ENCODE measurements around the gene MAPK7.

Gene MAPK7

DNA sequence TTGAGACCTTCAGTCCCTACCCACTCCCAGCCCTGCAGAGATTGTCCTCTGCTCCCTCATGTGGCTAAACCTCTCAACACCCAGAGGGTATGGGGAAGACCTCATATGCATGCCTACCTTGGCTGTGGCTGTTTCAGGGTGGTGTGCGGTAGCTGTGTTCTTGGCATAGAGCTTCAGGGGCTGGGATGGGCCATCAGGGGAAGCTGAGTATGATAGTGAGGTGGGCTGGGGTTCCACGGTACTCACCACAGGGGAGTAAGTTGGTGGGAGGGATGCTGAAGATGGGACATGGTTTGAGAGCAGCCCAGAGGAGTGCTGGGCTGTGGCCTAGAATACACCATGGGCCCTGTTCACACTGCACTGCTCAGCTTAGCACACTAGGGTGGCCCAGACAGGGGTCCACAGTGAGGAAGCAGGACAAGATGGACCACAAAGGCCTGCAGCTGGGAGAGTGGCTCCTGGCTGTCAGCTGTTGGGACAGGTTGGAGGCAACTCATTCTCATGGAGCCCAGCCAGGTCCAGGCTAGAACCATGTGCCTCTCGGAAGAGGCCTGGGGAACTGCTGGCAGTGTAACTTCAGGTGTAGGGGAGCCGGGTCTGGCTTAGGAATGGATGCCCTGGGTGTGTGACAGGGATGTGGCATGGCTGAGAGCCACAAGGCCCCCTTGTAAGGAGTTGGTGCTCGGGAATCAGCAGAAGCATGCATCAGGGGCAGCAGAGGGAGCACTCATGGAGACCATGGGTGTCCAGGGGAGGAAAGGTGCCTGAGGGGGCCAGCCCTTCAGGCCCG, 5.6 kb downstream of the MAPK7 start:
- Histone ChIP-seq H3K9ac (ENCODE audit: low read length) (no peak overlapping the region), H3K27ac (ENCODE audit: low read depth, low read length) (no peak overlapping the region), H3K4me1 (ENCODE audit: control insufficient read depth, insufficient read depth, low read length) (peaks cover 37% of the 10 kb centered on the region), H3K36me3 (ENCODE audit: control insufficient read depth, insufficient read depth, low read length) (peaks cover 64% of the 10 kb centered on the region), H3K27me3 (ENCODE audit: control insufficient read depth, insufficient read depth, low read length) (no peaks in the 10 kb centered on the region), H3K9me3 (ENCODE audit: control insufficient read depth, insufficient read depth, low read depth, low read length) (no peaks in the 10 kb centered on the region), H3K4me3 (ENCODE audit: low read depth, low read length) (no peak overlapping the region)

GRCh38 chr17:19384723-19385391, 6.6 kb downstream of the MAPK7 start:
- H3K27me3 ChIP-seq (ENCODE audit: control insufficient read depth, insufficient read depth, low read length) = no peaks in the 10 kb centered on the region
- H3K36me3 ChIP-seq (ENCODE audit: control insufficient read depth, insufficient read depth, low read length) = peaks cover 58% of the 10 kb centered on the region
- no peaks in the 10 kb centered on the region for H3K9me3 ChIP-seq (ENCODE audit: control insufficient read depth, insufficient read depth, low read depth, low read length)
- peaks cover 31% of the 10 kb centered on the region for H3K4me1 ChIP-seq (ENCODE audit: control insufficient read depth, insufficient read depth, low read length)
- H3K9ac ChIP-seq (ENCODE audit: low read length) = no peak overlapping the region
- H3K27ac ChIP-seq (ENCODE audit: low read depth, low read length) = no peak overlapping the region
- H3K4me3 ChIP-seq (ENCODE audit: low read depth, low read length) = no peak overlapping the region

DNA sequence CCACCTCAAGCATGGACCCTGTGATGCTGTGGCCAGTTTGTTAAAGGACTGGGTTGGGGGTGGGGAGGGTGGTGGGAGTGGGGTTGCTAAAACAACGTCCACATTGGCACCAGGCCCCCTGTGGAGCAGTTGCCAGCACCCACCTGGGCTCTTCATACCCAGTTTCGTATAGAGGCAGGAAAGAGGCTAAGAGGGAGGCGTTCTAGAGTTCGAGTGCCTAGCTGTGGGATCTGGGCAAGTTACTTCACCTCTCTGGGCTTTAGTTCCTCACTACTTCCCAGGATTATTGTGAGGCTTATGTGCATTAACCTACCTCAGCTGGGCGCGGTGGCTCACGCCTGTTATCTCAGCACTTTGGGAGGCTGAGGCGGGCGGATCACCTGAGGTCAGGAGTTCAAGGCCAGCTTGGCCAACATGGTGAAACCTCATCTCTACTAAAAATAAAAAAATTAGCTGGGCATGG, 7.3 kb downstream of the MAPK7 start:
- H3K27ac ChIP-seq (ENCODE audit: low read depth, low read length) = no peak overlapping the region
- peaks cover 33% of the 10 kb centered on the region for H3K4me1 ChIP-seq (ENCODE audit: control insufficient read depth, insufficient read depth, low read length)

GRCh38 chr17:19386051-19386929, 8.0 kb downstream of the MAPK7 start:
- Histone ChIP-seq H3K27me3 (ENCODE audit: control insufficient read depth, insufficient read depth, low read length) (no peaks in the 10 kb centered on the region), H3K36me3 (ENCODE audit: control insufficient read depth, insufficient read depth, low read length) (peaks cover 44% of the 10 kb centered on the region), H3K4me1 (ENCODE audit: control insufficient read depth, insufficient read depth, low read length) (peaks cover 40% of the 10 kb centered on the region), H3K9me3 (ENCODE audit: control insufficient read depth, insufficient read depth, low read depth, low read length) (no peaks in the 10 kb centered on the region), H3K27ac (ENCODE audit: low read depth, low read length) (no peak overlapping the region), H3K9ac (ENCODE audit: low read length) (peak overlapping the region; percentile 47), H3K4me3 (ENCODE audit: low read depth, low read length) (peak overlapping the region; percentile 23; the same call in 1 of the 2 replicates)

More for the DNA sequence above, 7.3 kb downstream of the MAPK7 start:
- Histone ChIP-seq H3K9ac (ENCODE audit: low read length) (no peak overlapping the region), H3K9me3 (ENCODE audit: control insufficient read depth, insufficient read depth, low read depth, low read length) (no peaks in the 10 kb centered on the region), H3K4me3 (ENCODE audit: low read depth, low read length) (no peak overlapping the region), H3K27me3 (ENCODE audit: control insufficient read depth, insufficient read depth, low read length) (no peaks in the 10 kb centered on the region), H3K36me3 (ENCODE audit: control insufficient read depth, insufficient read depth, low read length) (peaks cover 51% of the 10 kb centered on the region)

DNA sequence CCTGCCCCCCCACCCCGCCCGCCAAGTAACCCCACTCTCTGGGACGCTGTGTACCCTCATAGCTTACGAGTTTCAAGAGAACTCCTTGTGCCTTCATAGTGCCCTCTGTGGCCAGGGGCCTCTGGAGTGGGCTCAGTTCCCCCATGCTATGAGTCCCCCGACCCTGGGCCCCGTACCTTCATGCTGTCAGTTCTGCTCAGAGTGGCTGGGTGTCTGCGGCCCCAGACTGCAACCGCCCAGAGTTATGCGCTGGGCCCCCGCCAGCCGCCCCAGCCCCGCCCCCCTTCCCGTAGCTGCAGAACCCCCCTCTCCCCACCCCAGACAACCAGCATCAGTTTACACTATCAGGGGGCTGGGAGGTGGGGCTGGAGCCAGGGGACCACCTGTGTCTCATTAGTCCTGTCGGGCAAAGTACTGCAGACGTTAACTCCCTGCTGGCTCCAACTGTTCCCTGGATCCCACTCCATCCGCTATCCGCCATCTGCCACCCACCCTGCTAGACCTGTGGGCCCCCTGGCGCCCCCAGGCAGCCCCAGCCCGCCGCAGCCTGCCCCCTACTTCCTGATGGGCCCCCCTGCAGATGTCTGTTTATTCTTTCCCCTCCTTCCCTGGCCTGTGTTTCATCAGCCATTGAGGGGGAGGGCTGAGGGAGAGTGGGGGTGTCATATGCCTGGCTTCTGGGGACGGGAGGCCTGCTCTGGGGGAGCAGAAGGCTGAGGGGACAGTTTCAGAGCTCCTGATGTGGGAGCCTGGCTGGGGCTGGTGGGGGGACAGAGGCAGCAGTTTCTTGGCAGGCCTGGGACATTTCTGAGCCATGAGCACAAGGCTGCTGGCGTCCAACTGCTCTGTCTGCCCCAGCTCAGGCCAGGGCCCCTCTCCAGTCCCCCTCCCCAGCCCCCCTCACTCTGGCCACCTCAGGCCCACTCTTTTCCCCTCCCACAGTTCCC, 8.9 kb downstream of the MAPK7 start, which contains the start of gene MFAP4:
Gene MFAP4 (minus strand): TSS at position 217 of the 947 bp plus-strand sequence. CDS start 35 bp downstream, at position 182.
- no peaks in the 10 kb centered on the region for H3K9me3 ChIP-seq (ENCODE audit: control insufficient read depth, insufficient read depth, low read depth, low read length)
- H3K4me1 ChIP-seq (ENCODE audit: control insufficient read depth, insufficient read depth, low read length) = peaks cover 49% of the 10 kb centered on the region
- peaks cover 38% of the 10 kb centered on the region for H3K36me3 ChIP-seq (ENCODE audit: control insufficient read depth, insufficient read depth, low read length)
- no peaks in the 10 kb centered on the region for H3K27me3 ChIP-seq (ENCODE audit: control insufficient read depth, insufficient read depth, low read length)
- H3K27ac ChIP-seq (ENCODE audit: low read depth, low read length) = peak within 1 kb of the TSS; percentile 72
- peak within 1 kb of the TSS; percentile 23; the same call in 1 of the 2 replicates for H3K4me3 ChIP-seq (ENCODE audit: low read depth, low read length)
- H3K9ac ChIP-seq (ENCODE audit: low read length) = peak within 1 kb of the TSS; percentile 47

- no peaks in the 10 kb centered on the region for H3K27me3 ChIP-seq (ENCODE audit: control insufficient read depth, insufficient read depth, low read length)
- no peak overlapping the region for H3K9ac ChIP-seq (ENCODE audit: low read length)
- no peaks in the 10 kb centered on the region for H3K9me3 ChIP-seq (ENCODE audit: control insufficient read depth, insufficient read depth, low read depth, low read length)
- peaks cover 52% of the 10 kb centered on the region for H3K4me1 ChIP-seq (ENCODE audit: control insufficient read depth, insufficient read depth, low read length)
- H3K36me3 ChIP-seq (ENCODE audit: control insufficient read depth, insufficient read depth, low read length) = peaks cover 30% of the 10 kb centered on the region
- no peak overlapping the region for H3K4me3 ChIP-seq (ENCODE audit: low read depth, low read length)
- peak overlapping the region; percentile 72 for H3K27ac ChIP-seq (ENCODE audit: low read depth, low read length)
Observed at GRCh38 chr17:19387921-19388521, 9.7 kb downstream of the MAPK7 start.

- H3K9me3 ChIP-seq (ENCODE audit: control insufficient read depth, insufficient read depth, low read depth, low read length) = no peaks in the 10 kb centered on the region
- no peak overlapping the region for H3K9ac ChIP-seq (ENCODE audit: low read length)
- H3K27ac ChIP-seq (ENCODE audit: low read depth, low read length) = no peak overlapping the region
- no peaks in the 10 kb centered on the region for H3K27me3 ChIP-seq (ENCODE audit: control insufficient read depth, insufficient read depth, low read length)
- peaks cover 20% of the 10 kb centered on the region for H3K36me3 ChIP-seq (ENCODE audit: control insufficient read depth, insufficient read depth, low read length)
- H3K4me1 ChIP-seq (ENCODE audit: control insufficient read depth, insufficient read depth, low read length) = peaks cover 52% of the 10 kb centered on the region
- no peak overlapping the region for H3K4me3 ChIP-seq (ENCODE audit: low read depth, low read length)
Observed at GRCh38 chr17:19388791-19389785, 10.8 kb downstream of the MAPK7 start.

DNA sequence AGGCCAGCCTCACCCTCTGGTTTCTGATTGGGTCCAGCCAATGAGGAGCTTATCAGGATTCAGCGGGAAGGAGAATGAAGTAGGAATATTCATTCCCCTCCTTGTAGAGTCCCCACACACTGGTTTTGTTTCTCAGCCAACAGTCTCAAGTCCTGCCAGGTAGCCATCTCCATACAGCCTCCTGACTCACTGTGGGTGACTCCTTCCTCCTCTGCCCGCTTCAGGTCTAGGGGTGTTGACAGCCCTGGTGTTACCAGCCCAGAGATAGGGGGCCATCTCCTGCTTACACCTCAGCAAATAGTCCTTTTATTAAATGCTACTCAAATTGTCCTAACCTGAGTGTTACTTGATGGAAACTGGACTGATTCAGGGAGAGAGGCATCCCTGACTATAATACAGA, 12.7 kb downstream of the MAPK7 start:
- Histone ChIP-seq H3K27ac (ENCODE audit: low read depth, low read length) (no peak overlapping the region), H3K4me1 (ENCODE audit: control insufficient read depth, insufficient read depth, low read length) (peaks cover 42% of the 10 kb centered on the region), H3K9ac (ENCODE audit: low read length) (no peak overlapping the region), H3K36me3 (ENCODE audit: control insufficient read depth, insufficient read depth, low read length) (peaks cover 3% of the 10 kb centered on the region; the same call in 1 of the 2 replicates), H3K9me3 (ENCODE audit: control insufficient read depth, insufficient read depth, low read depth, low read length) (no peaks in the 10 kb centered on the region), H3K4me3 (ENCODE audit: low read depth, low read length) (no peak overlapping the region), H3K27me3 (ENCODE audit: control insufficient read depth, insufficient read depth, low read length) (no peaks in the 10 kb centered on the region)

DNA sequence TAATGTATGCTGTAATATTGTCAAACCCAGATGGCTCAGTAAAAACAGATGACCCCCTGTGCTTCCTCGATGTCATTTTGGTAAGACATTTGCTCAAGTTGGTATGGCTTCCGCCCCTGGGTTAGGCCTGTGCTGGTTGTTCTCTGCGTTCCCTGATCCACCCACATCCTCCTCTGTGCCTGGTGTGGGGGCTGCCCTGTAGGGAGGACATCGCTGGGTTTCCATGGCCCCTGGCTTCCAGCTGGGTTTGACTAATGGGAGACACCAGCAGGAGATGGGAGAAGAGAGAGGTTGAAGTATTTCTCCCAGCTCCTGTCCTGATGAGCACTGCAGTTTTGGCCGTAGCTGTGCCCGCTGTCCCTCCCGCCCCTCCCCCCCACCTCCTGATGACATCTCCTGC, 13.1 kb downstream of the MAPK7 start:
- H3K27ac ChIP-seq (ENCODE audit: low read depth, low read length) = no peak overlapping the region
- no peaks in the 10 kb centered on the region for H3K9me3 ChIP-seq (ENCODE audit: control insufficient read depth, insufficient read depth, low read depth, low read length)
- peaks cover 37% of the 10 kb centered on the region for H3K4me1 ChIP-seq (ENCODE audit: control insufficient read depth, insufficient read depth, low read length)
- no peaks in the 10 kb centered on the region for H3K36me3 ChIP-seq (ENCODE audit: control insufficient read depth, insufficient read depth, low read length)
- H3K4me3 ChIP-seq (ENCODE audit: low read depth, low read length) = no peak overlapping the region
- H3K27me3 ChIP-seq (ENCODE audit: control insufficient read depth, insufficient read depth, low read length) = no peaks in the 10 kb centered on the region
- no peak overlapping the region for H3K9ac ChIP-seq (ENCODE audit: low read length)
